ENCODE data around the gene CYTH1.

DNA sequence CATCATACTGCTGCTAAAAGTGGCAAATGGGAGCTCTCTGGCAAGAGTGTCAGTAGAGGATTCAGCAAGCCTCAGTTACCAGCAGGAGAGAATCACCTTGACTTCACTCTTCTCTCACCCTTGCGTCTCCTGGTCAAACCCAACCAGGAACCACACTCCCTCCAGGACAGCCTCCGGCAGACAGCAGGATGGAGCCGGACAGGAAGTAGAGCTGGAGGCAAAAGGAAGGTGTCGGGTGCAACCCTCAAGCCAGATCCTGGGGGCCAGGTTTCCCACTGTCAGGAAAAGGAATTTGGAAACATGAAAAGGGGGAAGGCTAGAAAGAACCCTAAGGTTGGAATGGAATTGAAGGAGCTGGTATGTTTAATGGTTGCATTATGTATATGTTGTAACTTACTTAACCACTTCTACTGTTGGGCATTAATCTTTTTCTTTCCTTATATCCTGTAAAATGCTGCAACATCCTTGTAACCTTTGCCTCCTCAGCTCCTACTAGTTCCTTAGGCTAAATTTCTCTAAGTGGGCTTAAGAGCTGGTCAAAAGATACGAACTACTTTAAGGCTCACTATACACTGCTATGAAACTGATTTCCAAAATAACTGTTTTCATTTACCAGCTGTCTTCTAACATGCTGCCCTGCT, 40.3 kb downstream of the CYTH1 start:
- TF ChIP-seq CTCF (IDR thresholded peaks at IDR 0.05) (no peak), POLR2A (IDR thresholded peaks at IDR 0.05) (no peak)

Measured in adrenal gland (tissue), 5 donors.